G401 (cell line): Measurements from ENCODE around the gene THADA. TPM values are rescaled to one million over a fixed set of nuclear protein-coding genes. Genes with fewer than 3 reads are reported as not detected.
"Not testable (repeated sequence)": the region's sequence is repeated elsewhere in the genome, so short reads cannot be mapped to it uniquely, and the experiment has no call there.

Source experiments
- DNase-seq: peaks from one replicate; pipeline ENCODE4 v3.0.0-alpha.2; 2015; ENCODE audit warnings: low spot score
- in situ Hi-C: cut with HindIII; loops from 2 replicates; pipeline ENCODE4 v1.10.0; 2016; ENCODE audit warnings: low sequenced_read_pairs, mixed read lengths
- total RNA-seq: library from RNA; depleted of rRNA; stranded (reverse); fragments of >200 nt; shearing (Covaris generic); gene quantifications from 2 replicates; pipeline ENCODE4 v1.2.3, GENCODE V29; 2014

THADA gene
- total RNA-seq, 1 experiment from 2014 or later, result 35.9 TPM

- DNase-seq, result no peak
- in situ Hi-C loops, result no loop called here
These were observed 393.5 kb downstream of the THADA start for GRCh38 chr2:43202289-43202688.

GRCh38 chr2:43201497-43201896 lies 394.3 kb downstream of the THADA start:
- in situ Hi-C loops, result no loop called here
- no peak for DNase-seq

GRCh38 chr2:43201016-43201415 lies 394.8 kb downstream of the THADA start:
- in situ Hi-C loops, result no loop called here
- DNase-seq, result no peak

GRCh38 chr2:43199492-43200488 lies 396.0 kb downstream of the THADA start:
- DNase-seq, result no peak
- in situ Hi-C loops, result no loop called here

DNA sequence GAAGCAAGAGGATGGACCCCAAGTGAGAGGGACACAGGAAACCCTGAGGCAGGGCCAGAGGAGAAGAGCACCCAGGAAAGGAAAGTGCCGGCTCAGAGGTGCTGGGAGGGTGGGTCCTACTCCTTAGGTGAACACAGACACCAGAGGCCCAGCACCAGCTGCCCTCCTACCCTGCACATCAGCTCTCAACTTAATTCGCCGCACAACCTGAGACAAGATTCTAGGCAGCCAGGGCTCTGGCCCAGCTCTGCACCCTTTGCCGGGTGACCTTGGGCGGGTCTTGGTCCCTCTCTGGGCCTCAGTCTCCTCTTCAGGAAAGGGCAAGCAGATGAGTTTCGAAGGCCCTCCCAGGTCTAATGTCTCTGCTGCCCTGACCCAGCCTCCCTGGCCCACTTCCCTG lies 397.6 kb downstream of the THADA start:
- no peak for DNase-seq
- in situ Hi-C loops, result no loop called here

- in situ Hi-C loops, result no loop called here
- no peak for DNase-seq
These were observed 398.3 kb downstream of the THADA start for GRCh38 chr2:43197588-43197896.

GRCh38 chr2:43196768-43197587 lies 398.9 kb downstream of the THADA start:
- DNase-seq, result no peak
- in situ Hi-C loops, result no loop called here

DNA sequence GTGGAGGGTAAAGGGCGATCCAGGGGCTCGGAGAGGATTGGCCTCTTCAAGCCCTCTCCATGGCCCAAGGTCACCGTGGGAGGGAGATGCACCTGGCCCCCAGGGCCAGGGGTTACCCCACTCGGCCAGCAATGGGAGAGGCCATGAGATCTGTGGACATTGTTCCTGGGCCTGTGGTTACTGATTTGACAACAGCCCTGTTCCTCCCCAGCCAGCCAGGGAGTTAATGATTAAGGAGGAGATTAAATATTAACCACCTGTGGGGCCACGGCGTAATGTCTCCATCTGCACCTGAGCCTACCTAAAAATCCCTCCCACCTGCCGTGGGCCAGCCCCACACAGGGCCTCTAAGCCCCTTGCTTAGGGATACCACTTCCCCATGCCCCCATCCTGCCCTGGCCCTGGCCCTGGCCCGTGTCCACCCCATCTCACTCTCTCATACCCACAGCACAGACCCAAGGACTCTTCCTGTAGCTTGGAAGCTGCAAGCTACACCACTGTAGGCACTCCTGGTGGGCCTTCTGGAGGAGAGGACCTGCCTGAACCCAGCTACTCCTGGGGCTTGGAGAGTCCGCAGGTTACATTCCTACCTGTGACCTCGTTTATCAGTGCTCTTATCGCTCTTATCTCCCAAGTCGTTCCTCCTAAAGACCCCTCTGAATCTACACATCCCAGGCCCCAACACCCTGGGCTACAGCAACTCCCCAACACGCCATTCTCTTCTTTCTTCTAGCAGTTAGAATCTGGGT lies 401.5 kb downstream of the THADA start:
- in situ Hi-C loops, result no loop called here
- no peak for DNase-seq

- in situ Hi-C loops, result no loop called here
- DNase-seq, result no peak
These were observed 402.2 kb downstream of the THADA start for GRCh38 chr2:43193652-43194120.

DNA sequence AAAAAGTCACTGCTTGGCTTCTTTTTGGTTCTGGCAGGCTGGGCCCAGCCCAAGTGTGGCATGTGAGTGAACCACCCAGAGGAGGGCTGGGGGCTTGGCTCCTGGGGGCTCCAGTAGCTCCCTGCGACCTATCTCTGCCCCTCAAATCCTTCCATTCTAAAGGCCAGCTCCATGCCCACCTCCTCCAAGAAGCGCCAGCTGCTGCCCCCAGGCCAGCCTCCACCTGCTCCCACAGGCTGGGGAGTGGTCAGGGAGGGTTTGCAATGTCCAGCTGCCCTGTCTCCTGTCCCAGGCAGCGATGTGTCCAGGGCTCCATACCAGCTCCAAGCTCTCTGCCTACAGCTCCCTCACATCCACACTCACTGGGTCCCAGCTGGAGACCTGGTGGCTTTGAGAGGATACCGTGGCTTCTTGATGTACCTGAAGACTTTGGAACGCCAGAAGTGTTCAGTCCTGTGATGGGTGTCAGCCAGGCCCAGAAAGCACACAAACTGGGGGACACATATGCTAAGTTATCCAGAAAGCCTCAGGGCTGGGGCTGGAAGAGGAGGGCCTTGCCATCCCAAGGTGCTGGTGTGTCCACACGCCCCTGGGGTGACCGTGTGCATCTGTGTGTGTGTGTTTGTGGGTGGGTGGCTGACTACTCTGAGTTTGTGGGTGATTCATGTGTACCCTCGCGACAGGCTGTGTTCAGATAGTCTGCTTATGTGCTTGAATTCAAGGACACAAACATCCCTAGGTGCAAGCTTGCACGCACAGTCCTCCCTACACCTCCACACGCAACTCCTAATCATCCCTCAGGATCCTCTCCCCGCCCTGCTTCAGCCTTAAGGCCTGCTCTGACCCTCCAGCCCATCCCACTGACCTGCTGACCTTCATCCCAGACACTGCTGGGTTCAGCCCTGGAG lies 402.8 kb downstream of the THADA start:
- no peak for DNase-seq
- in situ Hi-C loops, result no loop called here

- in situ Hi-C loops, result no loop called here
- no peak for DNase-seq
These were observed 403.8 kb downstream of the THADA start for GRCh38 chr2:43191947-43192516.

DNA sequence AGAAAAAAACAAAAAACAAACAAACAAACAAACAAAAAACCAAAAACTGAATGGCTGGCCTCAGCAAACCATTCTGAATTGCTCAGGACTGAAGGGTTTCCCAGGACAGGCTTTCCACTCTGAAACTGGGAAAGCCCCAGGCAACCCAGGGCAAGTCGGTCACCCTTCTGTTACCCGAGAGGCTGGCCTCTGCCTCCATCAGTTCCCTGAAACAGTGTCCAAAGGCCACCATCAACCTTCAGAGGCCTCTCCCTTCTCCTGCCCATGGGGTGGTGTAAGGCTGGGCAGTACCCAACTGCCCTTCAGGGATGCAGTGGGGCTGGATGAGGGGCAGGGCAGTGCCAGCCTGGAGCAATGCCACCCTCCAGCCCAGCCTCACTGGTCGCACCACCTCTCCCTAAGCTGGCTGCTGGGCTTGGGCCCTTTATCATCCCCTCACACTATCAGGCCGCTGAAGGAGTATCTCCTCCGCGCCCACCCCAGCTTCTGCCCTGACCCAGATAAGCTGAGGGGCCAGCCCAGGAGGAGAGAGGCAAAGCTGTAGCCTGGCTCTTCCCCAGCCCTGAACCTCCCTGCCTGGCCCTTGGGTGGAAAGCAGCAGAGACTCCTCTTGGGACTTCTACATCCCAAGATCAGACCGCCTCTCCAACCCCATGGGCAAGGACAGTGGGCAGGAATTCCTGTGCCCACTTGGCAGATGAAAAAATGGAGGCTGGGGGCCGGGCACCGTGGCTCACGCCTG lies 405.4 kb downstream of the THADA start:
- in situ Hi-C loops, result no loop called here
- no peak for DNase-seq

- DNase-seq, in situ Hi-C loops: not testable (repeated sequence)
These were observed 406.0 kb downstream of the THADA start for GRCh38 chr2:43189861-43190260.

GRCh38 chr2:43188561-43189386 lies 407.1 kb downstream of the THADA start:
- no peak for DNase-seq
- in situ Hi-C loops, result no loop called here

DNA sequence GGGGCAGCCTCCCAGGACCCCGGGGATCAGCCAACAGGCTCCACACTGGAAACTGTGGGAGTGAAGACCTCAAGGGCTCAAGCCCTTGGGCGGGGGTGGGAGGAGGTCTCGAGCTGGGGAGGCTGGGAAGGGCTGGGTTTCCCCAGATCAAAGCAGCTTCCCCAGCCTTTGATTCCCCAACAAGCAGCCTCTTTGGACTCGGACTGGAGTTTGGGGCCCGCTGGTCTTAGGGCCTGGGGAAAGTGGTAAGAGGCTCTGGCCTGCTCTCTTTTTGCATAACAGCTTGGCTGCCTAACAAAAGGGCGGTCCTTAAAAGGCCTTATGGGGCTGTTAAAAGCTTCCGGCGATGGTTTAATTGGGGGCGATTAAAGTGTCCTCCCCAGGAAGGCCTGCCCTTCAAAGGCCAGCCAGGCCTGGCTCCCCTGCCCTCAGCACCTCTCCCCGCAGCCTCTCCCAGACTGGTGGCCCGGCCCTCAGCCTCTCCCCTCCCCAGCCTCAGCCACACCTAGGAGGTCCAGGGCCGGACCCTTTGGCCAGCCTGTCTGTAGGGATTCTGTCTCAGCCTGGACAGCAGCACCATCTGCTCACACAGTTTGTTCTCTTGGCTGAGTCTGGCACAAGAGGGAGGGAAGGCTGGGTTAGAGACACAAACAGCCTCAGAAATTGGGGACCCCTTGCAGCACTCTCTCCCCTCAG lies 409.0 kb downstream of the THADA start:
- in situ Hi-C loops, result no loop called here
- peak; percentile 57 for DNase-seq

DNA sequence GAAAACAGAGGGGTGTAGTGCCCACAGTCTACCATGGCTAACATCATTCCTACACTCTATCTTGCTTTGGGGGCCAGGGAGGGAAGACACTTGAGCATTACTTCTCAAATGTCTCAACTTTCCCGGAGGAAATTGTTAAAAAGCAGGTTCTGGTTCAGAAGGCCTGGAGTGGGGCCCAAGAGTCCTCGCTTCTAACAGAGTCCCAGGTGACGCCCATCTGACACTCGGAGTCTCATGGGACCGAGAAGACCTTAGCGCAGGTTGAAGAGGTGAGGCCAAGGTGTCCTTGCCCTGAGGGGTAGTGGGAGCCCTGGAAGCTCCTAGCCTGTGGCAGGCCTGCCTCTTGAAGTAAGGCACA lies 409.5 kb downstream of the THADA start:
- DNase-seq, result no peak
- in situ Hi-C loops, result no loop called here
